ENCODE measurements around the gene WIZ. TPM values are rescaled to one million over a fixed set of nuclear protein-coding genes. Genes with fewer than 3 reads are reported as not detected.
"Not testable (repeated sequence)": the region's sequence is repeated elsewhere in the genome, so short reads cannot be mapped to it uniquely, and the experiment has no call there.

Gene WIZ, protein sequence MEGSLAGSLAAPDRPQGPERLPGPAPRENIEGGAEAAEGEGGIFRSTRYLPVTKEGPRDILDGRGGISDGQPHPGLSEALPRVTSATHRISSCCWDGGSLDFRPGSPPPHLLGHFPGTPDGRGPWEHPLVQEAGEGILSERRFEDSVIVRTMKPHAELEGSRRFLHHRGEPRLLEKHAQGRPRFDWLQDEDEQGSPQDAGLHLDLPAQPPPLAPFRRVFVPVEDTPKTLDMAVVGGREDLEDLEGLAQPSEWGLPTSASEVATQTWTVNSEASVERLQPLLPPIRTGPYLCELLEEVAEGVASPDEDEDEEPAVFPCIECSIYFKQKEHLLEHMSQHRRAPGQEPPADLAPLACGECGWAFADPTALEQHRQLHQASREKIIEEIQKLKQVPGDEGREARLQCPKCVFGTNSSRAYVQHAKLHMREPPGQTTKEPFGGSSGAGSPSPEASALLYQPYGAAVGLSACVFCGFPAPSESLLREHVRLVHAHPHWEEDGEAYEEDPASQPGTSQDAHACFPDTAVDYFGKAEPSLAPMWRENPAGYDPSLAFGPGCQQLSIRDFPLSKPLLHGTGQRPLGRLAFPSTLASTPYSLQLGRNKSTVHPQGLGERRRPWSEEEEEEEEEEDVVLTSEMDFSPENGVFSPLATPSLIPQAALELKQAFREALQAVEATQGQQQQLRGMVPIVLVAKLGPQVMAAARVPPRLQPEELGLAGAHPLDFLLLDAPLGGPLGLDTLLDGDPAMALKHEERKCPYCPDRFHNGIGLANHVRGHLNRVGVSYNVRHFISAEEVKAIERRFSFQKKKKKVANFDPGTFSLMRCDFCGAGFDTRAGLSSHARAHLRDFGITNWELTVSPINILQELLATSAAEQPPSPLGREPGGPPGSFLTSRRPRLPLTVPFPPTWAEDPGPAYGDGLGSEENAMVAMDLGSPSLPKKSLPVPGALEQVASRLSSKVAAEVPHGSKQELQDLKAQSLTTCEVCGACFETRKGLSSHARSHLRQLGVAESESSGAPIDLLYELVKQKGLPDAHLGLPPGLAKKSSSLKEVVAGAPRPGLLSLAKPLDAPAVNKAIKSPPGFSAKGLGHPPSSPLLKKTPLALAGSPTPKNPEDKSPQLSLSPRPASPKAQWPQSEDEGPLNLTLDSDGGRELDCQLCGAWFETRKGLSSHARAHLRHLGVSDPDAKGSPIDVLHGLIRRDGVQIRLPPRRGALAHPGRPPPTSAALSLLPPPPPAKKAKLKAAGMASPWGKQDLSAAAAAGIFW (N-terminal part only)
- 10 to 100 TPM; 21.2 to 22.6 TPM for total RNA-seq

DNA sequence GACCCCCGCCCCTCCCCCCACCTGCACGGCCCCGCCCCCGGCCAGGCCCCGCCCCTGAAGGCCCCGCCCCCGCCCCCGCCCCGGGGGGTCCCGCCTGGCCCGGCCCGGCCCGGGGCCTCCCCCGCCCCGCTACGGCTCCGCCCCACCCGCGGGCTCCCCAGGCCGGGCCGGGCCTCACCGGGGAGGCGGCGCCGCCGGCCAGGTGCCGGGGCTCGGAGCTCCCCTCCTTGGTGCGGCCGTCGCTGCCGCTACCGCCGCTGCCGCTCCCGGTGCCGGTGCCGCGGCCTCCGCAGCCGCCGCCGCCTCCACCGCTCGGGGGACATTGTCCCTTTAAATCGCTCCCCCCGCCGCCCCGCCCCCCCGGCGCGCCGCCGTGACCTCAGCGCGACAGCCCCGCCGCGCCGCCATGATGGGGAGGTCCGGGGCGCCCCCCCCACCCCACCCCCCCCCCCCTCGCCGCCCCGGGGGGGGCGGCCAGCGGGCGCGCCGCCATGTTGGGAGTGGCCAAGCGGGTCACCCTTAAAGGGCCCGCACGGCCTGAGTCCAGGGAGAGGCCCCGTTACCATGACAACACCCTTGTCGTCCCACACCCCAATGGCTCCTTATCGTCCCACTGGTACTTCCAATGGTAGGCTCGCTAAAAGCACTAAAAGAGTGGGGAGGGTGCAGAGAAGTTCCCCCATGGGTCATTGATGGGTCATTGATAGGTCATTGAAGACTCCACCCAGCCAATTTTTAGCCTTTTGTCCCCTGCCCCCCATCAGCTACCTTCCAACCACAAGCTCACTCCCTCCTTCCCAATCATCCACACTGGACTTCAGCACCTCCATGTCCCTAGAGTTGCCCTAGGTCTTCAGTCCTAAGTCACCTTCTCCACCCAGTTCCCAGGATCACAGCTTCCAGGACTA, at the start of gene WIZ:
Gene WIZ (minus strand): TSS at position 337 of the 908 bp plus-strand sequence. CDS start 1,649 bp downstream, outside the sequence.
- peak; percentile 90 for DNase-seq
- peak within 1 kb of the TSS; percentile 55 for H3K4me3 Mint-ChIP-seq
- intact Hi-C loops (cut with DNase I, micrococcal nuclease) = loop anchor here (1.0 kb wide), 3 partner anchors 13 to 31 kb away; no protein-coding TSS in a partner anchor
- H3K36me3 Mint-ChIP-seq (ENCODE audit: low read depth) = peaks cover 35% of the 10 kb centered on the region
- ChIA-PET POLR2A (interaction anchor here (0.5 kb wide), 1 partner anchor 13 kb away, joined by 5 read pairs; no protein-coding TSS in a partner anchor), CTCF (interaction anchor here (0.8 to 3.0 kb wide), 4 partner anchors 10 to 105 kb away, joined by 3 to 15 read pairs (median 6); partner anchors contain the start of gene AKAP8L)
- H3K9me3 Mint-ChIP-seq (ENCODE audit: low read depth) = no peaks in the 10 kb centered on the region
- peaks cover 17% of the 10 kb centered on the region for H3K4me1 Mint-ChIP-seq
- H3K27me3 Mint-ChIP-seq = no peaks in the 10 kb centered on the region
- peak within 1 kb of the TSS; percentile 79 for H3K27ac Mint-ChIP-seq
- peak; percentile 68 for ATAC-seq

DNA sequence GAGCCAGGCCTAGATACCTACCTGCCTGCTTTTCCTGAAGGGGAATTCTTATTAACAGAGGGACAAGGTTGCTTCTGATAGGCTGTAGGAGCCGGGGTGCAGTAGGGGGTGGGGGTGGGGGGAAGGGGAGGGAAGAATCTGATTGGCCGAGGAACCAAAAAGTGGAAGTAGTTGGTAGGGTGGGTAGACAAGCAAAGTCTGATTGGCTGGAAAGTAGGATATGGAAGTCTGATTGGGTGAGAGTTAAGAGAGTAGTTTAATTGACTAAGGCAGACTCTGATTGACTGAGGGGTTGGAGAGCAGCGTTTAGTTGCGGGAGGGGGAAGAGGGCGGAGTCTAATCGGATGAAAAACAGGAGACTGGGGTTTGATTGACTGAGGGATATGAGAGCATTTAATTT, 49.2 kb upstream of the WIZ start:
- Mint-ChIP-seq H3K9me3 (ENCODE audit: low read depth) (no peaks in the 10 kb centered on the region), H3K4me1 (peaks cover 14% of the 10 kb centered on the region), H3K36me3 (ENCODE audit: low read depth) (no peaks in the 10 kb centered on the region), H3K27ac (no peak overlapping the region), H3K4me3 (no peak overlapping the region), H3K27me3 (no peaks in the 10 kb centered on the region)
- intact Hi-C loops (cut with DNase I, micrococcal nuclease) = no loop called here
- ChIA-PET CTCF (no interaction called here), POLR2A (no interaction called here)
- DNase-seq (no peak), ATAC-seq (peak; percentile 66)

DNA sequence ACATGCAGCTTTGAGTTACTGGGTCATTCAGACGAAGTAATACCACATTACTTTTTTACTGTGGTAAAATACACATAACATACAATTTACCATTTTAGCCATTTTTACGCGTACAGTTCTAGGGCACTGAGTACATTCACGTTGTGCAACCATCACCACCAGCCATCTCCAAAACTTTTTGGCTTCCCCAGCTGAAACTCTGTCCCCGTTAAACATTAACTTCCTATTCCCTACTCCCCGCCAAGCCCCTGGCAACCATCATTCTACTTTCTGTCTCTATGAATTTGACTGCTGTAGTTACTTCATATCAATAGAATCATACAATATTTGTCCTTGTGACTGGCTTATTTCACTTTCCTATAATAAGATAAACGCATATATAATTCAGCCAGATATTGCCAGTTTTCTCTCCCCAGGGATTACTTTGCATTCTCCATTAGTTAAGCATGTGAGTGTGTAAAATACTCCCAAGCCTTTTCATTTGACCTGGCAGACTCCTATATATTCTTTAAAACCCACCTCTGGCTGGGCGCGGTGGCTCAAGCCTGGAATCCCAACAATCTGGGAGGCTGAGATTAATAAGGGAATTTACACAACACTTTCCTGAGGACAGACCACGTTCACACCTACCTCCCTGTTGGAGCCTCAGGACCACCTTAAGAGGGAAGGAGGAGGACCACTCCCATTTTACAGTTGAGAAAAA, 48.6 kb upstream of the WIZ start:
- DNase-seq = no peak
- ATAC-seq = no peak
- no peaks in the 10 kb centered on the region for H3K9me3 Mint-ChIP-seq (ENCODE audit: low read depth)
- intact Hi-C loops (cut with DNase I, micrococcal nuclease) = no loop called here
- H3K27me3 Mint-ChIP-seq = no peaks in the 10 kb centered on the region
- ChIA-PET CTCF (no interaction called here), POLR2A (no interaction called here)
- H3K4me3 Mint-ChIP-seq = no peak overlapping the region
- peaks cover 14% of the 10 kb centered on the region for H3K4me1 Mint-ChIP-seq
- H3K27ac Mint-ChIP-seq = no peak overlapping the region
- H3K36me3 Mint-ChIP-seq (ENCODE audit: low read depth) = no peaks in the 10 kb centered on the region

DNA sequence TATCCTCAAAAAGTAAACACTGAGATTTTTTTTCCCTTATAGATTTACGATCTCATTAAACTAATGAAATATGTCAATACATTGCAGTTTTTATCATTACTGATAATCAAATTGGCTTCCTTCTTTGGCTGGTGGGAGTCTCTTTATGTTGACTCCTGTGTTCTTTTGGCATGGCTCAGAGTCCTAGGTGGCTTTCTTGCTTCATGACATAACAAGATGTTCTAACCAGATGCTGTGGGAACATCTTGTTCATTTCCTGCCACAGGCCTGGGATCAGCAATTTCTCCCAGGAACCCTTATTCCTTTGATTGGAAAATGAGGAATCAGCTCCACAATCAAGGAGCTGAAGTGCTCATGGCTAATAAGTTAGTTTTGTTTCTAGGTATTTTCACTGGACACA, 45.4 kb upstream of the WIZ start:
- Mint-ChIP-seq H3K9me3 (ENCODE audit: low read depth) (no peaks in the 10 kb centered on the region), H3K27ac (no peak overlapping the region), H3K4me1 (peaks cover 10% of the 10 kb centered on the region), H3K36me3 (ENCODE audit: low read depth) (no peaks in the 10 kb centered on the region), H3K4me3 (no peak overlapping the region), H3K27me3 (no peaks in the 10 kb centered on the region)
- intact Hi-C loops (cut with DNase I, micrococcal nuclease) = no loop called here
- POLR2A ChIA-PET = no interaction called here
- ATAC-seq (no peak), DNase-seq (no peak)
- CTCF ChIA-PET = interaction anchor here (0.6 kb wide), 1 partner anchor 43 kb away, joined by 4 read pairs; no protein-coding TSS in a partner anchor

DNA sequence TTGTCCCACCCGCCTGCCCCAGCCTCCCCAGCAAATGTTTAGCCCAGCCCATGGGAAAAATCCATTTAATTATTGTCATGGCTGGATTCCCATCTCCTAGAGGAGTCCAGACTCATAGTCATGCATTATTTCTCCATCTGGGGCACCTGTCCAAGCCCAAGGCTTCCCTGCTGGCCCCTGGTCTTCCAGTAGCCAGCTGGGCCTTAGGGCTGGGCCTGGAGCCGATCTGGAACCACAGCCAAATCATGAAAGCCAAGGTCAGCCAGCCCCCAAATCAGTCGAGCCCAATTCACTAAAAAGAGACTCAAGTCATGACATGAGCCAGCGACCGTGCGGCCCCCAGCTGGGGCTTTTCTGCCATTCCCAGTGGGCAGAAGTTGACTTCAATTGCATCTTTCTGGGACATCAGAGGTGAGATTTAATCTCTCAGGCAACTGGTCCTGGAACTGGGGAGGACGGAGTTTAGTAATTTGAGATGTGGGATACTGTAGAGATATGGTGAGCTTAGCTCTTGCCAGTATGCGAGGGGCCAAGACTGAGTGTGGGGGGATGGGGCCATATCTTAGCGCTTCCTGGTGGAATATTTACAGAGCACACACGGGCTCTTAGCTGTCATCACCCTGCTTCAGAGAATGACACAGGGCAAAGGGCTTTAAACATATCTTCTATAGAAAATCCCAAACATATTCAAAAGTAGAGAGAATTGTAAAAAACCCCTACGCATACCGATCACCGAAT, 38.9 kb upstream of the WIZ start:
- ChIA-PET CTCF (no interaction called here), POLR2A (no interaction called here)
- peaks cover 3% of the 10 kb centered on the region for H3K9me3 Mint-ChIP-seq (ENCODE audit: low read depth)
- intact Hi-C loops (cut with DNase I, micrococcal nuclease) = no loop called here
- peaks cover 5% of the 10 kb centered on the region for H3K4me1 Mint-ChIP-seq
- no peaks in the 10 kb centered on the region for H3K36me3 Mint-ChIP-seq (ENCODE audit: low read depth)
- no peaks in the 10 kb centered on the region for H3K27me3 Mint-ChIP-seq
- no peak overlapping the region for H3K27ac Mint-ChIP-seq
- no peak for DNase-seq
- ATAC-seq = no peak
- H3K4me3 Mint-ChIP-seq = no peak overlapping the region

DNA sequence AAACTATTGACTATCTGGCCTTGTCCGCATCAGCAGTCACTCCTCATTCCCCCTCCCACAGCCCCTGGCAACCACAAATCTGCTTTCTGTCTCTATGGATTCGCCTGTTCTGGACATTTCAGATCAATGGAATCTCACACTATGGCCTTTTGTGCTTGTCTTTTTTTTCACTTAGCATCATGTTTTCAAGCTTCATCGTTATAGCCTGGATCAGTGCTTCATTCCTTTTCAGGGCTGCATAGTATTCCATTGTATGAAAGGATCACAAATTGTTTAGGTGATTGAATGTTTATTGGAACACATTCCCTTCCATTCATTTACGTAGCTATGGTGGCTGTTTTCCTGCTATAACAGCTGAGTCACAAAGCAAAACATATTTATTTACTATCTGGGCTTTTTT, 37.3 kb upstream of the WIZ start:
- CTCF ChIA-PET = interaction anchor here (0.9 kb wide), 1 partner anchor 19 kb away, joined by 3 read pairs; no protein-coding TSS in a partner anchor
- no peak for DNase-seq
- Mint-ChIP-seq H3K36me3 (ENCODE audit: low read depth) (no peaks in the 10 kb centered on the region), H3K9me3 (ENCODE audit: low read depth) (peaks cover 3% of the 10 kb centered on the region), H3K27me3 (no peaks in the 10 kb centered on the region), H3K4me3 (no peak overlapping the region), H3K27ac (no peak overlapping the region), H3K4me1 (peaks cover 13% of the 10 kb centered on the region)
- no peak for ATAC-seq
- intact Hi-C loops (cut with DNase I, micrococcal nuclease) = no loop called here
- POLR2A ChIA-PET = no interaction called here

DNA sequence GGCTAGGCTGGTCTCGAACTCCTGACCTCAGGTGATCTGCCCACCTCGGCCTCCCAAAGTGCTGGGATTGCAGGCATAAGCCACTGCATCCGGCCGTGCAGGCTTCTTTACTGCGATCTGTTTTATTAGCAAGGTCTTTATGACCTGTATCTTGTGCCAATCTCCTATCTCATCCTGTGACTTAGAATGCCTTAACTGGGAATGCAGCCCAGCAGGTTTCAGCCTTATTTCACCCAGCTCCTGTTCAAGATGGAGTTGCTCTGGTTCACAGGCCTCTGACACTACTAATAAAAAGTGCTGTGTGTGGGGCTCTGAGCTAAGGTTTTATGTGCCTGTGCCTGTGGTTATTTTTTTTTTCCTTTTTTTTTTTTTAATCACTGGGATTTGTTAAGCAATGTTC, 36.0 kb upstream of the WIZ start:
- H3K4me3 Mint-ChIP-seq; H3K27ac Mint-ChIP-seq; H3K9me3 Mint-ChIP-seq (ENCODE audit: low read depth); H3K36me3 Mint-ChIP-seq (ENCODE audit: low read depth); DNase-seq; H3K27me3 Mint-ChIP-seq; CTCF ChIA-PET; ATAC-seq; intact Hi-C loops (cut with DNase I, micrococcal nuclease): not testable (repeated sequence)
- POLR2A ChIA-PET = interaction anchor here (0.6 kb wide), 1 partner anchor 360 kb away, joined by 7 read pairs; no protein-coding TSS in a partner anchor
- H3K4me1 Mint-ChIP-seq = peaks cover 13% of the 10 kb centered on the region

DNA sequence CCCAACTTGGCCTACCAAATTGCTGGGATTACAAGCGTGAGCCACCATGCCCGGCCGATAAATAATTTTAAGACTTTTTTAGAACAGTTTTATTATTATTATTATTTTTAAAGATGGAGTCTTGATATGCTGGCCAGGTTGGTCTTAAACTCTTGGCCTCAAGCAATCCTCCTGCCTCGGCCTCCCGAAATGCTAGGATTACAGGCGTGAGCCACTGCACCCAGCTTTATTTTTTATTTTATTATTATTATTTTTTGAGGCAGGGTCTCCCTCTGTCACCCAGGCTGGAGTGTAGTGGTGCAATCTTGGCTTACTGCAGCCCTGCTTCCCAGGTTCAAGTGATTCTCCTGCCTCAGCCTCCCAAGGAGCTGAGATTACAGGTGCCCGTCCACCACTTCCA, 31.2 kb upstream of the WIZ start:
- H3K27ac Mint-ChIP-seq; H3K9me3 Mint-ChIP-seq (ENCODE audit: low read depth); CTCF ChIA-PET; POLR2A ChIA-PET; H3K27me3 Mint-ChIP-seq; H3K4me3 Mint-ChIP-seq; DNase-seq; H3K36me3 Mint-ChIP-seq (ENCODE audit: low read depth); ATAC-seq: not testable (repeated sequence)
- intact Hi-C loops (cut with DNase I, micrococcal nuclease) = loop anchor here in 1 of 2 experiments (5.0 kb wide), 1 partner anchor 51 kb away; no protein-coding TSS in a partner anchor
- peaks cover 34% of the 10 kb centered on the region for H3K4me1 Mint-ChIP-seq

DNA sequence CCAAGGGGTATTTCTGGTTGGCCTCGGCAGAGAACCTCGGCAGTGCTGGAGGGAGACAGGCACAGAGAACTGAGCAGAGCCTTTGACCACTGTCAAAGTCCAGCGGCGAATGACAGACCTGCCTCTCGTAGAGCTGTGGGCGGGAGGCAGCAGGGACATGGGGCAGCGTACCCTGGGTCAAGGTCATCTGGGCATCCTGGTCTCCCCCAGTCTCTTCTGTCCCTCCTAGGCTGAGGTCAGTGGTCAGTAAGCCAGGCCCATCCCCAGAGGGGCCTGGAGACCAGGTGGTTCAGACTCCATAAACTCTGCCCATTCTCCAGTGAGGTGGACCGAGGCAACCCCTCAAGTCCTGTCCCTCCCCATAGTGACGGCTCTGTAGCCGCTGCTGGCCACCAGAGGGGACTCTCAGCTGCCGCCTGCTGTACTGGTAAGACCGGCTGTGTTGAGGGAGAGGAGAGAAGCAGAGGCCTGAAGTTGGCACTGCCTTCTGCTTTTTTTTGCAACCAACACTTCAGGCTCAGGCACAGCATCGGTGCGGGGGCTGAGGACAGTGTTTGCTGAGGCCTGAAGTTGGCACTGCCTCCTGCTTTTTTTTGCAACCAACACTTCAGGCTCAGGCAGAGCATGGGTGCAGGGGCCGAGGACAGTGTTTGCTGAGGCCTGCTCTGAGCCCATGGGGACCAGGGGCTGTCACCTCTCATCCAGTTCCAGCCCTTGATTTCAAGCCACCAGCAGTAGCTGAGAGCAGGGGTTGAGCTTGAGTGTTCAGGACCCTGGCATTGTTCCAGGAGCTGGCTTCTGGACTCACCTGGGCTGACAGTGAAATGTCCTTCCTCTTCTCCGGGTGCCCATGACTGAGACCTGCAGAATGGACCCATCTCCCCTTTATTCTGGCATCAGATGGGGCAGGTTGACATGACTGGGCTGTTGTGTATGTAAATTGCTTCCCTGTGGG, 29.9 kb upstream of the WIZ start, which contains the start of gene PGLYRP2:
Gene PGLYRP2 (minus strand): TSS at position 111 of the 955 bp plus-strand sequence. CDS start 130 bp downstream, outside the sequence.
- ChIA-PET CTCF (interaction anchor here (0.6 to 2.2 kb wide), 3 partner anchors 45 to 76 kb away, joined by 3 to 6 read pairs (median 4); partner anchors contain the start of gene AKAP8L), POLR2A (no interaction called here)
- Mint-ChIP-seq H3K36me3 (ENCODE audit: low read depth) (no peaks in the 10 kb centered on the region), H3K27me3 (no peaks in the 10 kb centered on the region), H3K27ac (no peak within 1 kb of the TSS), H3K4me1 (peaks cover 34% of the 10 kb centered on the region), H3K4me3 (no peak within 1 kb of the TSS), H3K9me3 (ENCODE audit: low read depth) (no peaks in the 10 kb centered on the region)
- intact Hi-C loops (cut with DNase I, micrococcal nuclease) = loop anchor here in 1 of 2 experiments (5.0 kb wide), 1 partner anchor 53 kb away; no protein-coding TSS in a partner anchor
- peak; percentile 42 for ATAC-seq
- DNase-seq = peak; percentile 37
